GM19193 (cell line): Measurements from ENCODE around the gene ZEB2.

ENCODE experiments used
- POLR2A ChIP-seq: IDR thresholded peaks from 4 replicates; pipeline ENCODE4 v1.6.1; 2011; ENCODE audit not compliant: insufficient read depth, insufficient read length; ENCODE audit errors: extremely low read depth

The ZEB2 gene

DNA sequence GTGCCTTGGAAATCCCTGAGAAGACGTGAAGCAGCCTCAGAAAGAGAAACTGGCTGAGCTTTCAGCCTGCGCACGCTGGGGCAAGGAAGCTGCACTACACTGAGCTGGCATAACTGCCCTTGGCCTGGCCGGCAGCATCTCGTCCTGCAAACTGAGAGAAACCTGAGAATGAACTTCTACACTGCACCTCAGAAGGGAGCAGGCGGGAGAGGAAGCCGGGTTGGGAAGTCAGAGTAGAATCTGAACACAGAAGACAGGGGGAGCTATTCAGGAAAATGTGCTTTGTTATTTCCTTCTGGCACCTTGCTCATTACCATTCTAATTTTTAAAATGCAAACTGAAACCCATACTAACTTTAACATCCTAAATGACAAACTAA, 70.9 kb downstream of the ZEB2 start:
- TF ChIP-seq POLR2A, result no peak

DNA sequence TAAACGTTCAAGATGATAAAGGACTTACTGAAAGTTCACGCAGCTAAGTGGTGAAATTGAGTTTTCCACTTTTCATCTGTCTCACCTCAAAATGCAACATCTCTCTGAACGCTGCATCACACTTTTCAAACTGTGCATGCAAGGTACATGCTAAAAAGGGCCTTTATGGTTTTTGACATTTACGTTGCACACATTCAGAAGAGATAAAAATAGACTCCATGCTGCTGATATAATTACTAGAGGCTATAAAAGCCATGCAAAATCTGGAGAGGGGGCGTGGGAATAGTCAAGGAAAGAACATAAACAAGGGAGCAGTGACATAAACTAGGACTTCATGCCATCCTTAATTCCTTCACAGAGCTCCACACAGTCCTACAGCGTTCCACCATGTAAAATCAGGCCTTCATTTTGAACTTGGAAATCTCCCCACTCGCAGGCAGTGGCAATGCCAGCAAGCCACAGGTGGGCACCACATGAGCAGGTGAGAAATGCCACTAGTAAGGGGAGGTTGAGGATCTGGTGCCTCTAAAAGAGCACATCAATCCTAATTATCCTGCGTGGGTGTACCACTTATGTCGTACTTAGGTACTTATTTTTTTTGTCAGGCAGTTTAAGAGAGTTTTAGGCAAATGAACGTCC, 71.4 kb downstream of the ZEB2 start:
- no peak for TF ChIP-seq POLR2A

DNA sequence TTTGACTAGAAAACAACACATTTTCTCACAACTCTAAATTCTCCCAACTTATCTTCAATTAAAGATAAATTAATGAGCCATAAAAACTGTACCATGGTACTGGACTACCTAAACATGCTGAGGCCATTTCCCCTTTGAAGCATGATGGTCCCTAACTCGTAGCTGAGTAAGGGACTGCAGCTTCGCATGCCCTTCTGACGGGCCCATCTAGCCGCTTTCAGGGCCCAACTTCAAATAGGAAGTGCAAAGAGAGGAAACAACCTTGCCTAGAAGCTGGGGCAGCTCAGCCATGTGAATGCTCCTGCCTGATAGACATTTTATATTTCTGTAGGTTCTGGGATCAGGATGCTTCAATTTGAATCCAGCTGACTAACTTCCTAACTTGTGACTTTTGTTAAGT, 72.4 kb downstream of the ZEB2 start:
- no peak for TF ChIP-seq POLR2A

DNA sequence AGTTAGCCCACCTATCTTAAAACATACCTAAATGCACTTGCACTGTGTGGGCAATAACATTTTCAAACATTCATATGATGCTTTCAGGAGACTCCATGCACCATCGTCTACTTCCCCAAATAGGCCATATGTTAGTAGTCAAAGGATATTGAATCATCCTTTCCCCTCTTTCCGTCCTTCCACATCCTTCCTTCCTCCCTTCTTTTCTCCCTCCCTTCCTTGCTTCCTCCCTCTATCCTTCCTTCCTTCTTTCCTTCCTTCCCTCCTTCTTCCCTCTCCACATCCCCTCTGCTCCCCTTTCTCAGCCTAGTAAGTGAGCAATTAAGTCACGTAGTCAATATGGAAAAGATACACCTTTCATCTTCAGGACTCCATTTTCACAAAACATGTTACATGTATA, 73.8 kb downstream of the ZEB2 start:
- TF ChIP-seq POLR2A, result no peak

DNA sequence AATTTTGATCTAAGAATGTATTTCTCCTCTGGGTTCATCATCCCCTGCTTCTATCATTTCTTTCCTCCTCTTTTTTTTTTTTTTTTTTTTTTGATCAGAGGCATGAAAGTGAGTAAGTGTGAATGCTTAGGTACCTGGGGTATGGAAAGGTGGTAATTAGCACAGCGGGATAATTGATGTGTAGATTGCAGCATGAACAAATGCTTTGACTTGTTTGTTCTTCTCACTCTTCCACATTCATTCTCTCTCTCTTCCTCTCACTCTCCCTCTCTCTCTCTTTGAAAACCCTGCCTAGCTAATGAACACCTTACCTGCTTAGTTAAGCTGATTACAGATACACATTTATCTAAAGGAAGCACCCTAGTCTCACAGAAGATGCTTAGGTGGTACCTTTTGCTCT, 74.7 kb downstream of the ZEB2 start:
- TF ChIP-seq POLR2A, result no peak

DNA sequence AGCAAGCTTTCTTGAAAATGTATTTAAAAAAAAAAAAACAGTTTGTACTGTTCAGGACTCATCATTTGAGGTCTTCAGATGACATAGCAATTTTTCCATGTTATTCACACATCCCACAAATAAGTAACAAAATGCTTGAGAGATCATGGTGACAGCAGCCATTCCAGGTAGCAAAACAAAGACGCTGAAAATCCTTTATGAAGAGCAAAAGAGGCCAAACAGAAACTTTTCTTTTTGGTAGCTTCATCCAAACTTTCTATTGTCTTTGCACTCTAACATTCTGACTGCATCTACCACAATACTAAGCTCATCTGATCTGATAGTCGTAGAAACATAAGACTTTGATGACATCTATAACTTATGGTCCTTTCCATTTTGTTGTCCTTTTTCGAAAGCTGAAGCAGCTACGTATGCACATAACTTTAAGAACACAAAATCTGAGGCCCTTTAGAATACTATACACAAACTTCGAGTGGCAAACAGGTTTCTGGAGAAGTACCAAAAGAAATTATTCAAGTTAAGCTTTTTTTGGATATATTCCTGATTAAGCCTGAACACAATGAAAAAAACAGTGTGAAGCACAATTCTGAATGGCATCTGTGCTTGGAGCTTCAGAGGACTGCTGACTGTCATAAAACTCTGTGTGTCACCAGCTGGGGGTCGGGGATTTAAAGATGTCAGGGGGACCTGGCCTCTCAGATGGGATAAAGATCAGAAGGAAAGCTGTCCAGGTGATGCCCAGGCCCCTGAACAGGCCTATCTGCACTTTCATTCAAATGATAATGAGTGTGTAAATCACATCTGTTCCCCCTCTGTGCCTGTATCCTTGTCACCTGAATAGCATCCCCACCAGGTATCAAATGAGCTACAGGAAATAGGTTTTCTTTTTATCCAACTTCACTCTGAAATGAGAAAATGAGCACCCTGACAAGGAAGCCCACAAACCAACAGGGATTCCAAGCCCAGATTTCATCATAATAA, 75.8 kb downstream of the ZEB2 start:
- no peak for TF ChIP-seq POLR2A

DNA sequence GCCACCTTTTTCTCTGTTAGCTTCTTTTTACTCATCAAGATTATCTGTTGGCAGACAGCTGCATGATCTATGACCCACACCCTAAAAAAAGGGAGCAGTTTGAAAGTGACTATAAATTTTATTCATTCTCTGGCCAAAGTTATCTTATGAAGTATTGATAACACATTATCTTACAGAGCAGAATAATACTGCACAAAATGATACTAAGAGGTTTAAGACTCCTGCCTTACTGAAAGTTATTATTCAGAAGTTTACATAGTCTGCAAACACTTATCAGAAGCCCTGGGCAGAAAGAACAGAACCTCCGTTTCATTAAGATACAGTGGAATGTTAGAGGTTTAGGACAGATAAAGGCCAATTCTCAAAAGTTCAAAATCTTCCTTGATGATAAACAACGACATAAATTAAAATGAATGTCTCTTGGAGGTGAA, 78.2 kb downstream of the ZEB2 start:
- no peak for TF ChIP-seq POLR2A

DNA sequence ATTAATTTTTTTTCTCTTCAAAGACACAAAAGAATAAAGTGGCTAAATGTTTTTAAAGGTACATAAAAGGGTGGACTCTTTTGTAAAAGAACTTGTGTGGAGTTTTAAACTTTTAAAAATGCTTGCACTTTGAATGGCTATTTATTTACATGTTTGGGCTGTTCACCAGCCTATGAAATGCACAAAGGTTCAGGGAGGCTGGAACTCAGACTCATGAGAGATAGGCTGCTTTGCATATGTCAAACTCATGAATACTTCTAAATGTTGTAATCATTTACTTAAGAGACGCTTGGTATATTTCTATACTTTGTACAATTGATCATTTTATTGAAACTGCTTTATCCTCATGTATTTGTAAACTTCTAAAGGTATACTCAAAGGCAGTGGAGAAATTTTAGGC, 79.9 kb downstream of the ZEB2 start:
- TF ChIP-seq POLR2A, result no peak

DNA sequence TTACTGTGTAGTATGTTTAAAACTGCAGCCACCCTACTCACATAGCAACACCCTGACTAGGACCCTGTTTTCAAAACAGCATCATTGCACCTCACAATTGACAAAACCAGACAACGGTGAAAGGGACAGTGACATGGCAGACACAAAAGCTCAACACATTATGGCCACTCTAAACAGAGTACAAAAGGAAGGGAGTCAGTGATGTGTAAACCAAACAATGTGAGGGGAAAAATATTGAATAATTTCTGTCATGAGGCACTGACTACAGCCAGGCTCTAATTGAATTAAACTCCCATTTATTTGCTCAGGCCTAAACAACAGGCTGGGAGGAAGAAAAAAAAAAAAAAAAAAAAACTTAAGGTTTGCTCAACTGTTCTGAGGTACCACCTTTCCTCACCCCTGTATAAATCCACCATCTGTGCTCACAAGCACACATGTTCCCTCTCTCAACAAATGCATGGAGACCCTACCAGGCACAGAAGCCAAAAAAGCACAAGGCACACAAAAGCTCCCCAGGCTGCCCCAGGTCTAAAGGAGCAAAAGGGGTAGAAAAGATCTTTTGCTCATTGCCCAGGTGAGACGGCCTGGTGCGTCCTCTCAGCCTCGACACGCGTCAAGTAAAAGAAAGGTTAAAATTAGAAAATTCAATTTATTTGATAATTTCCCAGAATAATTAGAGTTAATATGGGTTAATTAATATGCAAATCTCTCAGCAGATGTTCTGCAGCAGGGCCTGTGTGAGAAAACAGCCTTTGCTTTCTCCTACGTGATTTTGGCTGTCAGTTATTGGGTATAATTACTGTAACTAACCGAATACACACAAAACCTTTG, 80.9 kb downstream of the ZEB2 start:
- no peak for TF ChIP-seq POLR2A

DNA sequence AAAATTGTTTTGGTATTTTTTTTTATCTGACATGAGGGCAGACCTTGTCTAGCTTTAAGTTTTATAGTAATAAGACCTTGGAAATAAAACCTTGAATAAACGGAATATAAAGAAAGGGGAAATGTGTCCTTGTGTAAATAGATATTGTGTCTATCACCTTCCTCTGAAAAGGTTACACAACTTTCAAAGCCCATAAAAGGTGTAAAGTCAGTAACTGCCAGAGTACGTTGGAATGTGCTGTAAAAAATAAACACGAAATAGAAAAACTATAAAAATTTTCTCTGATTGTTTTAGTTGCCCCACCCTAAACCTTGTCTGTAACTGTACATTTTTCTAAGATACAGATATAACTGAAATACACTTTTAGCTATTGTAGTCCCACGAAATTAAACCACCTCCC, 82.3 kb downstream of the ZEB2 start:
- TF ChIP-seq POLR2A, result no peak

DNA sequence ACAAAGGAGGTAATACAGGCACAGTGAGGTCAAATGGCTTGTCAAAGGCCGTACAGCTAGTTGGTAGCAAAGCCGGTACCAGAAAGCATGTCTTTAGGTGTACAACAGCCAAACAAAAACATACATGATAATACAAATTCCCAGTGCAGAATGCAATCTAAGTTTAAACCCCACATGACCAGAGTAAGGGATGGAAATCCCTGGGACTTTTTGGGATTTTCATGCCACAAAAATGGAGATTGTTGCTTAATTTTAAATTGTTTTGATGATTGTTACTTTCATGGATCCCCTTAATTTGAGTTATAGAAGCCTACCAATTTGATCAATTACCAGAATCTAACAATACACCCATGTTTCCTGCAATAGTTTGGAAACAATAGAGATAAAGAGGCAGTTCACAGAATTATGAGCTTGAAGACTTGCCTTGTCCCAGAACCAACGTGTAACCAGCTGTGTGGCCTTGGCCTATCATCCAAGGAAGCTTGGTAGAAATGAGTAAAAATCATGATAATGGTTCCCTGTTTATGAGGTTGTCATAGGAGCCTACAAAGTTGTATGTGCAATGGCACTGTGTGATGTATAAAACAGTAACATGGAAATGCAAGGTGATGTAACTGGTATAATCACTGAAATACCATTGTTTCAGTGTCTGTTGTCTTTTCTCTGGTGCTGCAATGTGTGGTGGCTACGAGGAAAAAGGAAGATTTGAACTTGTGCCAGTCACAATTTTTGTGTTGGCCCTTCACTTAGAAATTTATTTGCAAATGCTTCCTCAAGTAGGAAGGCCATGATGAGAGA, 85.3 kb downstream of the ZEB2 start:
- TF ChIP-seq POLR2A, result no peak

DNA sequence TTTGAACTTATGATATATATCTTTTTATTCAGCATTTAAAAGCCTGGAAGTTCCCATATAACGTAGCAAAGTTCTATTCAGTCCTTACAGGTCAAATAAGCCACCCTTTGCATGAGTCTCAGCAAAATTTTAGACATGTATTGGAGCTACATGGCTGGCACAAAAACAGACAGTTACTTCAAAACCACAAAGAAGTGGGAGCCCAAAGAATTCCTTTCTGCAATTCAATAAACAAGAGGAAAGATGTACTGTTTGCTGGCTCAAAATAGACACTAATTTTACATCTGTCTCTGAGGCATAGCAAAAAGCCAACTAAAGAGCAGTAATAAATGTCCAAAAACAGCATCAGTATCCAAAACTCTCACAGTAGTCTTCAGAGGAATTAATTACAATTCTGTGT, 87.0 kb downstream of the ZEB2 start:
- no peak for TF ChIP-seq POLR2A

DNA sequence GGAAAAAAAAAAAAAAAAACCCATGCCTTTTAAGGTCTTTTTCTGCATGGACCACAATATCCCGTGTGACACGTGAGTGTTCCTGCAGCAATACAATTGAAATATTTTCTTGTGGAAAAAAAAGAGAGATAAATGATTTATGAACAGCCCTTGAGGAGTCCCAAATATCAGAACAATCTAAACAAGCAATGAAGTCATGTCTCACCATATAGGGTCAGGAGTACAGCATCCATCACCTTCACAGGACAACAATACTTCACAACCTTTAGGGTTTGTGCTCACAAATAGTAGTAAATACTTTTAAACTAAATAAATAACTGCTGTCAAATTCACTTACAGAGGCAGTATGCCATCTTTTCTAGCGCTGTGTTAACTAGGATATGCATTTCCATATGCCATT, 87.9 kb downstream of the ZEB2 start:
- TF ChIP-seq POLR2A, result no peak

DNA sequence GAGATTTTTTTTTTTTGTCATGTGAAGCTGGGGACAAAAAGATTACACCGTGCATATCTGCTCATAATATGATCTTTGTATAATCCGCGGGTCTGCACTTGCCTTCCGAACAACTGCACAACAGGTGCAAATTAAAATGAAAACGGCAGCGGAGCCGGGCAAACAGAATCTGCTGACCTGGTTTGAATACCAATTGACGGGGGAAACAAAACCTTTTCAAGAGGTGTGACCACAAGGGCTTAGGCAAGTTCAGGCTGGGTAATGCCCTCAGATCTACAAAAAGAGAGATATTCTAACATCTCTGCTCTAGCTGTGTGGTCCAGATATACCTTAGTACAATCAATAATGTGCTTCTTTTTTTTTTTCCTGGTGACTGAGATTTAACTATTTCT, 88.5 kb downstream of the ZEB2 start:
- no peak for TF ChIP-seq POLR2A

DNA sequence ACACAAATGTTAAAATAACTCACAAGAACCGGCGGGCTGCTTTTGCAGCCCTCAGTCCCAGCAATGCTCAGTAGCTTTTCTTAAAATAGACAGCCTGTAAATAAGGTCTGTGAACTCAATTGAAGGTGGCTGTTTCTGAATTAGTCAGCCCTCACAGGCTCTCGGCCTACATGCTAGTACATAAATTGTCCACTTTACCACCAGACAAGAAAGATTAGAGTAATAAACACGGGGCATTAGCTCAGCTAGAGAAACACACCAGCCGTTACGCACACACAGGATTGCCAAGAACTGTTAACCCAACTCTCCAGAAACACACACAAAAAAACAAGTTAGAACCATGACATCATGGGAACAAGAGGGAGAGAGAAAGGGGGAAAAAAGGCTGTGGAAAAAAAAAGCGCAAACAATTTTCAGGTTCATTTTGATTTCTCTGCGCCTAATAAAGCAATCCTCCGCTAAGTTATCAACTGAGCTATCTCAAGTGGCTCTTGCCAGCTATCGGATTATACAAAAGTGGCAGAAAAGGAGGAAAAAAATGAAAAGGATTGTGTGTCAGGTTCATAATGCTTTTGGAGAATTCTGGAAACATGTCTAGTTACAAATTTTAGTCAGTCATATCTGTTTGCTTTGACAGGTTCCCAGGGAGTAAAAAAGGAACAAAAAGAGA, 89.1 kb downstream of the ZEB2 start:
- no peak for TF ChIP-seq POLR2A
